Neural progenitor cell (in vitro differentiated cells): ENCODE results near the gene RPL39L. TPM values are rescaled to one million over a fixed set of nuclear protein-coding genes. Genes with fewer than 3 reads are reported as not detected.

Source experiments
- DNase-seq: peaks from one replicate; pipeline ENCODE4 v3.0.0-alpha.2; 2016; ENCODE audit warnings: low spot score
- H2AFZ ChIP-seq: fragments of 200-600 bp; sonication (generic); replicated peaks from 2 replicates; pipeline ENCODE4 v1.6.1; 2016; ENCODE audit warnings: antibody characterized with exemption
- H3F3A ChIP-seq: fragments of 200-600 bp; sonication (generic); 2 replicates; pipeline ENCODE4 v1.6.1; 2016; ENCODE audit warnings: antibody characterized with exemption, low read depth
- H3K27ac ChIP-seq: fragments of 200-600 bp; sonication (generic); 2 replicates; pipeline ENCODE4 v1.5.1; 2016; ENCODE audit warnings: mild to moderate bottlenecking
- H3K27me3 ChIP-seq: fragments of 200-600 bp; sonication (generic); 2 replicates; pipeline ENCODE4 v1.6.1; 2016; ENCODE audit warnings: mild to moderate bottlenecking, moderate library complexity
- H3K36me3 ChIP-seq: fragments of 200-600 bp; sonication (generic); 2 replicates; pipeline ENCODE4 v1.5.1; 2016
- H3K4me1 ChIP-seq: fragments of 200-600 bp; sonication (generic); 2 replicates; pipeline ENCODE4 v1.6.1; 2016; ENCODE audit warnings: mixed run types
- H3K4me2 ChIP-seq: fragments of 200-600 bp; sonication (generic); 2 replicates; pipeline ENCODE4 v1.6.1; 2016
- H3K4me3 ChIP-seq: fragments of 200-600 bp; sonication (generic); 2 replicates; pipeline ENCODE4 v1.5.1; 2016
- H3K79me2 ChIP-seq: fragments of 200-600 bp; sonication (generic); 2 replicates; pipeline ENCODE4 v1.6.1; 2016; ENCODE audit warnings: low read depth
- H3K9ac ChIP-seq: fragments of 200-600 bp; sonication (generic); 2 replicates; pipeline ENCODE4 v1.6.1; 2016
- H3K9me3 ChIP-seq: fragments of 200-600 bp; sonication (generic); 2 replicates; pipeline ENCODE4 v1.5.1; 2016; ENCODE audit warnings: low read depth
- H4K20me1 ChIP-seq: fragments of 200-600 bp; sonication (generic); 2 replicates; pipeline ENCODE4 v1.6.1; 2016; ENCODE audit warnings: low read depth
- H3K27ac Mint-ChIP-seq: 3 replicates; pipeline ENCODE4 v1.8.0; 2021; ENCODE audit warnings: mixed read lengths
- H3K27me3 Mint-ChIP-seq: 2 replicates; pipeline ENCODE4 v1.8.0; 2022; ENCODE audit warnings: low read depth, mild to moderate bottlenecking, inconsistent platforms, moderate library complexity, mixed read lengths; ENCODE audit not compliant: insufficient read depth
- H3K36me3 Mint-ChIP-seq: 3 replicates; pipeline ENCODE4 v1.8.0; 2021; ENCODE audit warnings: mixed read lengths
- H3K4me1 Mint-ChIP-seq: 3 replicates; pipeline ENCODE4 v1.8.0; 2021; ENCODE audit warnings: mixed read lengths
- H3K4me3 Mint-ChIP-seq: 3 replicates; pipeline ENCODE4 v1.8.0; 2021; ENCODE audit warnings: mild to moderate bottlenecking, moderate library complexity, mixed read lengths
- H3K9me3 Mint-ChIP-seq: 3 replicates; pipeline ENCODE4 v1.8.0; 2020; ENCODE audit warnings: mixed read lengths
- CTCF ChIP-seq: fragments of 200-600 bp; sonication (generic); IDR thresholded peaks from 2 replicates; pipeline ENCODE4 v1.5.1; 2017; ENCODE audit warnings: antibody characterized with exemption, mild to moderate bottlenecking
- EZH2 ChIP-seq: fragments of 200-600 bp; sonication (generic); IDR thresholded peaks from 2 replicates; pipeline ENCODE4 v1.6.1; 2017; ENCODE audit warnings: antibody characterized with exemption, mild to moderate bottlenecking, moderate library complexity
- EZH2phosphoT487 ChIP-seq: fragments of 200-600 bp; sonication (generic); IDR thresholded peaks from 2 replicates; pipeline ENCODE4 v1.6.1; 2017; ENCODE audit warnings: antibody characterized with exemption
- total RNA-seq: library from RNA; depleted of rRNA; stranded (reverse); fragments of >200 nt; gene quantifications from 2 replicates; pipeline ENCODE4 v1.2.3, GENCODE V29; 2015; ENCODE audit warnings: low replicate concordance

RPL39L gene
- total RNA-seq, 1 donor from 2014 or later = 49.1 TPM

- Histone ChIP-seq H2AFZ (no peak overlapping the region), H3K4me2 (no peak overlapping the region), H4K20me1 (no peaks in the 10 kb centered on the region), H3K27ac (no peak overlapping the region), H3K4me1 (no peaks in the 10 kb centered on the region), H3K9ac (no peak overlapping the region), H3K9me3 (no peaks in the 10 kb centered on the region), H3K79me2 (no peaks in the 10 kb centered on the region), H3K4me3 (no peak overlapping the region), H3K27me3 (no peaks in the 10 kb centered on the region), H3F3A (no peaks in the 10 kb centered on the region), H3K36me3 (no peaks in the 10 kb centered on the region)
- H3K27ac Mint-ChIP-seq = no peak overlapping the region
- TF ChIP-seq EZH2 = no peak
- TF ChIP-seq CTCF = no peak
- TF ChIP-seq EZH2phosphoT487 = no peak
- no peaks in the 10 kb centered on the region for H3K9me3 Mint-ChIP-seq
- no peaks in the 10 kb centered on the region for H3K36me3 Mint-ChIP-seq
- no peaks in the 10 kb centered on the region for H3K4me1 Mint-ChIP-seq
- no peaks in the 10 kb centered on the region for H3K27me3 Mint-ChIP-seq
- H3K4me3 Mint-ChIP-seq = no peak overlapping the region
- DNase-seq = no peak
These were observed 29.1 kb downstream of the RPL39L start for GRCh38 chr3:187110156-187110555.

DNA sequence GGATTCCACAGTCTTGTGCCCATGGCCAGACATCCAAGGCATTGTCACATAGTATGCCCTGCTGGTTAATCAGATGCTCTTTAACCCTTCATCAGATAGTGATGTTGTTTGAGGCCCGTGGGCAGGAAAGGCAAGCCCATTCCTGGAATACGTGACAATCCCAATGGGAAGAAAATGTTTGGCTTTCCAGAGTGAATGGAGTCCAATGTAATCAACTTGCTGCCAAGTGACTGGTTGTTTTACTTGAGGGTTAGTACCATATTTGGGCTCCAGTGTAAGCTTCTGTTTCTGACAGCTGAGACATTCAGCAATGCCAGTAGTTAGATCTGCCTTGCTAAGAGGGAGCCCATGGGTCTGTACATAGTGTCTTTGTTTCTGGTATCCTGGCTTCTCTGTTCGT is 31.3 kb downstream of the RPL39L start:
- no peak for DNase-seq
- Histone ChIP-seq H3K9me3 (no peaks in the 10 kb centered on the region), H3K36me3 (no peaks in the 10 kb centered on the region), H3K27me3 (no peaks in the 10 kb centered on the region), H3K4me2 (no peak overlapping the region), H2AFZ (no peak overlapping the region), H3K4me1 (no peaks in the 10 kb centered on the region), H4K20me1 (no peaks in the 10 kb centered on the region), H3K4me3 (no peak overlapping the region), H3K27ac (no peak overlapping the region), H3K79me2 (no peaks in the 10 kb centered on the region), H3K9ac (no peak overlapping the region), H3F3A (no peaks in the 10 kb centered on the region)
- Mint-ChIP-seq H3K9me3 (no peaks in the 10 kb centered on the region), H3K4me3 (no peak overlapping the region), H3K4me1 (no peaks in the 10 kb centered on the region), H3K36me3 (no peaks in the 10 kb centered on the region), H3K27me3 (no peaks in the 10 kb centered on the region), H3K27ac (no peak overlapping the region)
- TF ChIP-seq CTCF (no peak), EZH2 (no peak), EZH2phosphoT487 (no peak)

- Mint-ChIP-seq H3K36me3 (no peaks in the 10 kb centered on the region), H3K27ac (no peak overlapping the region), H3K4me1 (no peaks in the 10 kb centered on the region), H3K9me3 (no peaks in the 10 kb centered on the region), H3K27me3 (no peaks in the 10 kb centered on the region), H3K4me3 (no peak overlapping the region)
- Histone ChIP-seq H2AFZ (no peak overlapping the region), H3K4me3 (no peak overlapping the region), H3K36me3 (no peaks in the 10 kb centered on the region), H3K4me1 (no peaks in the 10 kb centered on the region), H3K79me2 (no peaks in the 10 kb centered on the region), H3K4me2 (no peak overlapping the region), H3K9me3 (no peaks in the 10 kb centered on the region), H3K27me3 (no peaks in the 10 kb centered on the region), H4K20me1 (no peaks in the 10 kb centered on the region), H3F3A (no peaks in the 10 kb centered on the region), H3K9ac (no peak overlapping the region), H3K27ac (no peak overlapping the region)
- no peak for DNase-seq
- no peak for TF ChIP-seq EZH2
- TF ChIP-seq EZH2phosphoT487 = no peak
- no peak for TF ChIP-seq CTCF
These were observed 33.6 kb downstream of the RPL39L start for GRCh38 chr3:187105700-187106099.
